Lung (tissue), 13 donors: ENCODE measurements around the gene HRG. TPM values are rescaled to one million over a fixed set of nuclear protein-coding genes. Genes with fewer than 3 reads are reported as not detected.
A peak's percentile ranks its signal among the peaks of the same experiment; 100 is the strongest.

Experiments used
- ATAC-seq: fragments of 200-7000 bp; cut with Tn5 transposase; one replicate; pipeline ENCODE4 v1.9.1; 2020; ENCODE audit warnings: moderate number of reproducible peaks; ENCODE audit not compliant: insufficient read depth, low FRiP score
- DNase-seq, 3 donors: peaks; one replicate each; pipeline ENCODE4 v3.0.0-alpha.2; 2013 to 2017
- H3K27ac ChIP-seq, 2 donors: one replicate each; pipeline ENCODE4 v1.5.1; 2013; ENCODE audit warnings: mild to moderate bottlenecking in 2 of 2, moderate library complexity in 2 of 2, control low read depth in 1 of 2, inconsistent platforms in 1 of 2, low read depth in 1 of 2, low read length in 1 of 2
- H3K27me3 ChIP-seq, 3 donors: one replicate each; pipeline ENCODE4 v1.5.1; 2013; ENCODE audit warnings: low read length in 2 of 3; ENCODE audit not compliant: control insufficient read depth in 3 of 3, insufficient read depth in 3 of 3
- H3K36me3 ChIP-seq, 4 donors: one replicate each; pipeline ENCODE4 v1.5.1; 2013; ENCODE audit warnings: low read length in 4 of 4, mild to moderate bottlenecking in 1 of 4, moderate library complexity in 1 of 4; ENCODE audit not compliant: control insufficient read depth in 4 of 4, insufficient read depth in 4 of 4
- H3K4me1 ChIP-seq, 5 donors: one replicate each; pipeline ENCODE4 v1.5.1; 2013; ENCODE audit warnings: low read length in 5 of 5, mild to moderate bottlenecking in 2 of 5, moderate library complexity in 1 of 5; ENCODE audit not compliant: control insufficient read depth in 5 of 5, insufficient read depth in 5 of 5
- H3K4me3 ChIP-seq: one replicate; pipeline ENCODE4 v1.5.1; 2013; ENCODE audit warnings: mild to moderate bottlenecking, control low read depth, moderate library complexity
- H3K9ac ChIP-seq, 2 donors: one replicate each; pipeline ENCODE4 v1.5.1; 2013; ENCODE audit warnings: low read length in 2 of 2, control low read depth in 1 of 2; ENCODE audit not compliant: insufficient read depth in 1 of 2
- H3K9me3 ChIP-seq, 4 donors: one replicate each; pipeline ENCODE4 v1.5.1; 2013; ENCODE audit warnings: low read length in 3 of 4, mild to moderate bottlenecking in 1 of 4, moderate library complexity in 1 of 4; ENCODE audit not compliant: control insufficient read depth in 4 of 4, insufficient read depth in 3 of 4
- WGBS, 2 donors: extraction: QIAGEN DNeasy Blood & Tissue Kit; methylation state at CpG; one replicate each; pipeline ENCODE4 v1.1.7; 2013; 5-methylcytosine and 5-hydroxymethylcytosine counted together
- polyA plus RNA-seq, 2 donors: library from polyadenylated mRNA; stranded (reverse); fragments of 200-250 nt; gene quantifications; one replicate each; pipeline ENCODE4 v1.2.1, GENCODE V29; 2013
- small RNA-seq: library from RNA; depleted of rRNA; stranded (forward); fragments of <200 nt; gene quantifications from one replicate; pipeline ENCODE3, GENCODE V24; 2014; ENCODE audit warnings: low replicate concordance
- total RNA-seq, 2 donors: library from RNA; depleted of rRNA in 1 of 2; stranded (reverse); fragments of >200 nt in 1 of 2; gene quantifications; one replicate each; pipeline ENCODE4 v1.2.1, GENCODE V29; 2014 to 2021
- TF ChIP-seq, protein P1 (sequence below): IDR thresholded peaks from 2 replicates; pipeline ENCODE4 v1.5.1; 2012; ENCODE audit warnings: mild to moderate bottlenecking; ENCODE audit errors: control extremely low read depth, extremely low read depth
- donor health status: control.
- donor health status: control.
- donor health status: Bipolar disorder and iron deficiency.
- donor health status: healthy.
- donor health status: DM: yes; HTN: yes; CAD: no.

HRG gene
- total and polyA plus RNA-seq, 4 donors = 0.15 TPM; not detected in 3

DNA sequence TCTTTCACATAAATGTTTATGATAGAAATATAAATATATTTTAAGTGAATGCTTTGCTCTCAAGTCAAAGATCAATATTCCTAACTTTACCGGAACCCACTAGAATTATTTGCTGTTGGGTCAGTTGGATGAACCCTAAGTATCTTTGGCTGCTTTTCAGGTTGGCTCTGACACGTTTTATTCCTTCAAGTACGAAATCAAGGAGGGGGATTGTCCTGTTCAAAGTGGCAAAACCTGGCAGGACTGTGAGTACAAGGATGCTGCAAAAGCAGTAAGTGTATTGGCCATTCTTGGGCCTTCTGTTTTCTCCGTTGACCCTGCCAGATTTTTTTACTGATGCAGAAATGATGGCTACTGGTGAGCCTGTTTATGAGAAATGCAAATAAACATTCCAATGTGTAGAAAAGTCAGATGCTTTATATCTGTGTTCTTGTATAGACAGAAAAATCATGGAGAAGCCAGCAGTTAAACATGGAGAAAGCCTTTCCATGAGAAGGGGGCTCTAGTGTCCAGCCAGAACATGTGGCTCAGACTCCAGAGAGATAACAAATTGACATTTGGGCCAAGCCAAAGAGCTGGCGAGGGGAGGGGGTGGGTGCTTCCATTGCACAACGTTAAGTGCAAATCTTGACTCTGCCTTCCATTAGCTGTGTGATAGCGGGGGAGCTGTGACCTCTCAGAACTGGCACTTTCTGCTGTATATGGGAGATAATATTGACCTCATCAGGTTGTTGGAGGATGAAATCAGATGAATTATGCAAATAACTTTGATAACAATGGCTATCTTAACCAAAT, 54.3 kb downstream of the HRG start:
- 52 to 73% methylated on average over 7 of the region's 7 CpGs for WGBS, 2 donors
- no peak overlapping the region for H3K4me3 ChIP-seq
- no peaks in the 10 kb centered on the region for H3K27me3 ChIP-seq
- H3K9me3 ChIP-seq = no peaks in the 10 kb centered on the region
- H3K36me3 ChIP-seq = no peaks in the 10 kb centered on the region
- DNase-seq (peak; percentile 50 to 70 (median 69)), ATAC-seq (no peak)
- H3K9ac ChIP-seq = no peak overlapping the region
- TF ChIP-seq, protein P1, sequence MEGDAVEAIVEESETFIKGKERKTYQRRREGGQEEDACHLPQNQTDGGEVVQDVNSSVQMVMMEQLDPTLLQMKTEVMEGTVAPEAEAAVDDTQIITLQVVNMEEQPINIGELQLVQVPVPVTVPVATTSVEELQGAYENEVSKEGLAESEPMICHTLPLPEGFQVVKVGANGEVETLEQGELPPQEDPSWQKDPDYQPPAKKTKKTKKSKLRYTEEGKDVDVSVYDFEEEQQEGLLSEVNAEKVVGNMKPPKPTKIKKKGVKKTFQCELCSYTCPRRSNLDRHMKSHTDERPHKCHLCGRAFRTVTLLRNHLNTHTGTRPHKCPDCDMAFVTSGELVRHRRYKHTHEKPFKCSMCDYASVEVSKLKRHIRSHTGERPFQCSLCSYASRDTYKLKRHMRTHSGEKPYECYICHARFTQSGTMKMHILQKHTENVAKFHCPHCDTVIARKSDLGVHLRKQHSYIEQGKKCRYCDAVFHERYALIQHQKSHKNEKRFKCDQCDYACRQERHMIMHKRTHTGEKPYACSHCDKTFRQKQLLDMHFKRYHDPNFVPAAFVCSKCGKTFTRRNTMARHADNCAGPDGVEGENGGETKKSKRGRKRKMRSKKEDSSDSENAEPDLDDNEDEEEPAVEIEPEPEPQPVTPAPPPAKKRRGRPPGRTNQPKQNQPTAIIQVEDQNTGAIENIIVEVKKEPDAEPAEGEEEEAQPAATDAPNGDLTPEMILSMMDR = no peak
- H3K4me1 ChIP-seq = peaks cover 0 to 6% (median 0%) of the 10 kb centered on the region in 5 donors
- no peak overlapping the region for H3K27ac ChIP-seq

DNA sequence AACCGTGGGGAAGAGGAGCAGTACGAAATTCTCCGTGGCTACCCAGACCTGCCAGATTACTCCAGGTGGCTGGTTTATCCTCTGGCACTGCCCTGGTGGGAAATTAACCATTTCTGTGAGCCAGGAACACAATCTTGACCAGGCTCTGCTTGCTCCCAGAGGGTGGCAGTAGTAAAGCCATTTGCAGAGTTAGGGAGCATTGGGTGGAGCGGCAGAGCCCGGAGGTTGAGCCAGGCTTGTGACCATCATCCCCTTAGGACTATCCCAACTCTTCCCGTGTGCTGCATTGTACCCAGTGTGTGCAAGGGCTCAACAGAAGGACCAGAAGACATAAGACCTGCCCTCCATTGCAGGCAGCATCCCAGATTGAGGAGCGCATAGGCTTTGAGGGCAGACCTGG, 56.6 kb downstream of the HRG start:
- TF ChIP-seq, protein P1 = no peak
- Histone ChIP-seq H3K9ac (no peak overlapping the region), H3K9me3 (no peaks in the 10 kb centered on the region), H3K27ac (no peak overlapping the region), H3K4me1 (peaks cover 0 to 6% (median 0%) of the 10 kb centered on the region in 5 donors), H3K36me3 (no peaks in the 10 kb centered on the region), H3K4me3 (no peak overlapping the region), H3K27me3 (no peaks in the 10 kb centered on the region)
- DNase-seq (no peak), ATAC-seq (no peak)
- 58 to 70% methylated on average over 7 of the region's 7 CpGs for WGBS, 2 donors

- DNase-seq (no peak), ATAC-seq (no peak)
- Histone ChIP-seq H3K27me3 (no peaks in the 10 kb centered on the region), H3K4me1 (peaks cover 0 to 4% (median 0%) of the 10 kb centered on the region in 5 donors), H3K4me3 (no peak overlapping the region), H3K9me3 (no peaks in the 10 kb centered on the region), H3K9ac (no peak overlapping the region), H3K36me3 (no peaks in the 10 kb centered on the region), H3K27ac (no peak overlapping the region)
- TF ChIP-seq, protein P1 = no peak
- 83 to 93% methylated on average over 12 of the region's 12 CpGs for WGBS, 2 donors
Measured at GRCh38 chr3:186724911-186725310, 59.1 kb downstream of the HRG start.

Small RNA genes within 50 kb of the gene (small RNA-seq; reads per million reads assigned to genes)
- not detected for gene RF00017

Other genes starting within 250 kb of the HRG start
- 1 to 10 TPM; 2.5 to 3.2 TPM for gene CRYGS, start 121.6 kb upstream of the HRG start, total RNA-seq
- 1 to 10 TPM; 1.2 to 5.8 TPM for gene CRYGS, start 121.6 kb upstream of the HRG start, polyA plus RNA-seq
- 10 to 100 TPM in 1 of 2 donors, 1 to 10 TPM in 1; 9.4 to 17.3 TPM for gene TBCCD1, start 98.7 kb upstream of the HRG start, total RNA-seq
- gene TBCCD1, start 98.7 kb upstream of the HRG start, polyA plus RNA-seq = 1 to 10 TPM; 3.2 to 5.5 TPM
- gene DNAJB11, start 95.3 kb upstream of the HRG start, total RNA-seq = 10 to 100 TPM; 46.1 to 57.6 TPM
- gene DNAJB11, start 95.3 kb upstream of the HRG start, polyA plus RNA-seq = 100 to 1,000 TPM in 1 of 2 donors, 10 to 100 TPM in 1; 48.3 to 109 TPM
- under 1 TPM; 0.20 to 0.92 TPM for gene AHSG, start 53.0 kb upstream of the HRG start, total RNA-seq
- under 1 TPM in 1 of 2 donors, not detected in 1; 0.03 TPM for gene AHSG, start 53.0 kb upstream of the HRG start, polyA plus RNA-seq
- not detected for gene FETUB, start 25.6 kb upstream of the HRG start, total RNA-seq
- gene FETUB, start 25.6 kb upstream of the HRG start, polyA plus RNA-seq = not detected
- under 1 TPM; 0.15 to 0.23 TPM for gene KNG1, start 51.3 kb downstream of the HRG start, total RNA-seq
- gene KNG1, start 51.3 kb downstream of the HRG start, polyA plus RNA-seq = under 1 TPM; 0.07 to 0.10 TPM
- gene EIF4A2, start 117.6 kb downstream of the HRG start, total RNA-seq = 100 to 1,000 TPM; 235 to 683 TPM
- 100 to 1,000 TPM; 252 to 372 TPM for gene EIF4A2, start 117.6 kb downstream of the HRG start, polyA plus RNA-seq
- 10 to 100 TPM; 12.2 to 16.9 TPM for gene RFC4, start 140.5 kb downstream of the HRG start, total RNA-seq
- 10 to 100 TPM; 12.9 to 13.7 TPM for gene RFC4, start 140.5 kb downstream of the HRG start, polyA plus RNA-seq
- under 1 TPM in 1 of 2 donors, not detected in 1; 0.09 TPM for gene ADIPOQ, start 176.7 kb downstream of the HRG start, total RNA-seq
- gene ADIPOQ, start 176.7 kb downstream of the HRG start, polyA plus RNA-seq = under 1 TPM in 1 of 2 donors, not detected in 1; 0.01 TPM